K562 (cell line): ENCODE measurements around the gene MMP23B. TPM values are rescaled to one million over a fixed set of nuclear protein-coding genes. Genes with fewer than 3 reads are reported as not detected.

ENCODE experiments used
- GTF3C2 ChIP-seq: IDR thresholded peaks from 3 replicates; pipeline ENCODE4 v1.6.1; 2011; ENCODE audit warnings: borderline replicate concordance, mild to moderate bottlenecking, moderate library complexity; ENCODE audit not compliant: insufficient read length; ENCODE audit errors: extremely low read depth
- HNRNPUL1 ChIP-seq: fragments of 200-400 bp; formaldehyde crosslinking; IDR thresholded peaks from 2 replicates; pipeline ENCODE4 v1.6.1; 2017; ENCODE audit warnings: low read length
- MTA3 ChIP-seq: fragments of 450-650 bp; formaldehyde crosslinking; IDR thresholded peaks from 2 replicates; pipeline ENCODE4 v1.6.1; 2017; ENCODE audit warnings: mild to moderate bottlenecking, borderline replicate concordance
- NELFE ChIP-seq: IDR thresholded peaks from 2 replicates; pipeline ENCODE4 v1.6.1; 2011; ENCODE audit warnings: mild to moderate bottlenecking; ENCODE audit not compliant: insufficient read depth, insufficient read length
- ZMIZ1 ChIP-seq, 2 experiments: fragments of 150-350 bp in 1 of 2; IDR thresholded peaks; 2 replicates each; pipeline ENCODE4 v1.6.1; 2012 to 2016; ENCODE audit warnings: low read depth in 2 of 2, low read length in 2 of 2, mild to moderate bottlenecking in 1 of 2, moderate library complexity in 1 of 2
- ZNF280B ChIP-seq: fragments of 250-450 bp; sonication (Bioruptor Pico); IDR thresholded peaks from 2 replicates; pipeline ENCODE4 v1.5.1; 2021; ENCODE audit warnings: mild to moderate bottlenecking
- ZNF512 ChIP-seq: IDR thresholded peaks from 2 replicates; pipeline ENCODE4 v1.6.1; 2016; ENCODE audit warnings: missing genetic modification characterization, missing compliant biosample characterization
- ZNF740 ChIP-seq, 3 experiments: fragments of 200-800 bp in 1 of 3; sonication (Bioruptor generic) in 1 of 3; sonication (generic) in 1 of 3; formaldehyde crosslinking in 1 of 3; IDR thresholded peaks; 2 replicates each; pipeline versions ENCODE4 v1.6.1 to v1.8.0; 2016 to 2022; ENCODE audit warnings: mild to moderate bottlenecking in 2 of 3, missing compliant biosample characterization in 2 of 3, missing genetic modification characterization in 2 of 3, missing genetic modification reagents in 1 of 3
- polyA plus RNA-seq, 8 experiments: library from polyadenylated mRNA; depleted of rRNA in 4 of 8; stranded (reverse) in 5 of 8; unstranded in 3 of 8; fragments of >200 nt; fragmentation: Nextera tagmentation in 2 of 8; fragmentation: Illumina TruSeq in 1 of 8; extraction: Ambion mirVana in 2 of 8; extraction: Trizol in 1 of 8; gene quantifications; 2 replicates each; pipeline versions ENCODE4 v1.2.1 to v1.2.3, GENCODE V29; 2011 to 2014; ENCODE audit warnings: inconsistent platforms in 1 of 8, missing spikeins in 1 of 8
- total RNA-seq, 7 experiments: library from RNA; depleted of rRNA in 6 of 7; stranded (reverse); fragments of >200 nt in 6 of 7; fragmentation: Illumina TruSeq in 2 of 7; extraction: Trizol in 2 of 7; gene quantifications; 2 replicates each; pipeline versions ENCODE4 v1.2.1 to v1.2.3, GENCODE V29; 2011 to 2021; ENCODE audit warnings: low replicate concordance in 1 of 7
- TF ChIP-seq, protein P1 (sequence below): IDR thresholded peaks from 2 replicates; pipeline ENCODE4 v1.6.1; 2014; ENCODE audit warnings: antibody characterized with exemption
- TF ChIP-seq, protein P2 (sequence below), 2 experiments: fragments of 450-650 bp in 1 of 2; sonication (generic) in 1 of 2; formaldehyde crosslinking in 1 of 2; IDR thresholded peaks in 1 of 2; conservative IDR thresholded peaks in 1 of 2; 2 replicates each; pipeline versions ENCODE4 v1.6.1 to v1.8.1; 2016 to 2023; ENCODE audit warnings: mild to moderate bottlenecking in 2 of 2, moderate library complexity in 2 of 2, inconsistent platforms in 1 of 2, missing genetic modification reagents in 1 of 2

The MMP23B gene
- total and polyA plus RNA-seq, 9 of the 15 experiments (the other 6 are each of a cell fraction or from before 2014, with no cell fraction given): 0.28 to 1.2 (median 0.41) TPM; not detected in 5

DNA sequence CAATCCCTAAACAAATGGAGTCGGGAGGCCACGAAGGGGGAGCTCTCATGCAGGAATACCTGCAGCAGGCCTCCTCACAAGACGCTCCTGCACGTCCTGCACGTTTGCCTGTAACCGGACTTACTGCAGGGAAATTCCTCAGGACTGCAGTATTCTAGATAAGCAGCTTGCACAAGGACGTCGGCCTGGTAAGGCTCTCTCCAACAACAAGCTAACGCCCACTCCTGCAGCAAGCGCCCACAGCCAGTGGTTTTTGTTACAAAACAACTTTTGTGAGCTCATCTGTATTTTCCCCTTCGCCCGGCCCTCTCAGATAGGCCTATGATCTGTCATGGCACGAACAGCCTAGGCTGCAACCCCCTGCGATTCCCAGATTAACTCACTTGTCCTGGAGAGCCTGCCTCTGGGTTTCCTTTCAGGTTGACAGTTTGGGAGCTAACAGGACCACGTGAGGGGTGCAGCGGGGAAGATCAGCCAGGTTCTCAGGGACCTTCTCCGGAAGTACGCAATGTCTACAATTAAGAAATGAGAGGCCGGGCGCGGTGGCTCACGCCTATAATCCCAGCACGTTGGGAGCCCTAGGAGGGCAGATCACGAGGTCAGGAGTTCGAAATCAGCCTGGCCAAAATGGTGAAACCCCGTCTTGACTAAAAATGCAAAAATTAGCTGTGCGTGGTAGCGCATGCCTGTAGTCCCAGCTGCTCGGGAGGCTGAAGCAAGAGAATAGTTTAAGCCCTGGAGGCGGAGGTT, 17.6 kb upstream of the MMP23B start (continued):
- TF ChIP-seq HNRNPUL1 (no peak), NELFE (no peak), ZNF740 (CRISPR knock-in tag; IDR thresholded peaks at IDR 0.05) (no peak), ZNF740 (tag; IDR thresholded peaks at IDR 0.05) (no peak), GTF3C2 (peak; percentile 26), ZNF280B (CRISPR knock-in tag) (no peak), ZMIZ1 (IDR thresholded peaks at IDR 0.05; ENCODE audit: low read depth in 2 of 2, low read length in 2 of 2) (peak in 1 of 2 experiments; percentile 68; a peak in 2 of 4 replicates), MTA3 (0 out of 2 replicates have a peak, but pooled peaks have one; percentile 14), ZNF512 (tag) (no peak)
- TF ChIP-seq, protein P1, sequence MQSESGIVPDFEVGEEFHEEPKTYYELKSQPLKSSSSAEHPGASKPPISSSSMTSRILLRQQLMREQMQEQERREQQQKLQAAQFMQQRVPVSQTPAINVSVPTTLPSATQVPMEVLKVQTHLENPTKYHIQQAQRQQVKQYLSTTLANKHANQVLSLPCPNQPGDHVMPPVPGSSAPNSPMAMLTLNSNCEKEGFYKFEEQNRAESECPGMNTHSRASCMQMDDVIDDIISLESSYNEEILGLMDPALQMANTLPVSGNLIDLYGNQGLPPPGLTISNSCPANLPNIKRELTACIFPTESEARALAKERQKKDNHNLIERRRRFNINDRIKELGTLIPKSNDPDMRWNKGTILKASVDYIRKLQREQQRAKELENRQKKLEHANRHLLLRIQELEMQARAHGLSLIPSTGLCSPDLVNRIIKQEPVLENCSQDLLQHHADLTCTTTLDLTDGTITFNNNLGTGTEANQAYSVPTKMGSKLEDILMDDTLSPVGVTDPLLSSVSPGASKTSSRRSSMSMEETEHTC: peak; percentile 13; the same call in 1 of the 2 replicates
- TF ChIP-seq, protein P2, sequence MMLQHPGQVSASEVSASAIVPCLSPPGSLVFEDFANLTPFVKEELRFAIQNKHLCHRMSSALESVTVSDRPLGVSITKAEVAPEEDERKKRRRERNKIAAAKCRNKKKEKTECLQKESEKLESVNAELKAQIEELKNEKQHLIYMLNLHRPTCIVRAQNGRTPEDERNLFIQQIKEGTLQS (IDR thresholded peaks at IDR 0.05): 0 out of 2 replicates have a peak, but pooled peaks have one; percentile 5
- TF ChIP-seq, protein P2 (CRISPR knock-in tag; conservative IDR thresholded peaks at IDR 0.05): no peak
